GM19395 (cell line): ENCODE data around the gene ITGA3.
"Not testable (repeated sequence)": the region's sequence is repeated elsewhere in the genome, so short reads cannot be mapped to it uniquely, and the experiment has no call there.

ENCODE experiments used
- ATAC-seq: cut with Tn5 transposase; IDR thresholded peaks from one replicate; pipeline ENCODE4 v1.9.1; 2021; ENCODE audit warnings: mild to moderate bottlenecking, moderate library complexity; ENCODE audit not compliant: unreplicated experiment

Gene ITGA3

DNA sequence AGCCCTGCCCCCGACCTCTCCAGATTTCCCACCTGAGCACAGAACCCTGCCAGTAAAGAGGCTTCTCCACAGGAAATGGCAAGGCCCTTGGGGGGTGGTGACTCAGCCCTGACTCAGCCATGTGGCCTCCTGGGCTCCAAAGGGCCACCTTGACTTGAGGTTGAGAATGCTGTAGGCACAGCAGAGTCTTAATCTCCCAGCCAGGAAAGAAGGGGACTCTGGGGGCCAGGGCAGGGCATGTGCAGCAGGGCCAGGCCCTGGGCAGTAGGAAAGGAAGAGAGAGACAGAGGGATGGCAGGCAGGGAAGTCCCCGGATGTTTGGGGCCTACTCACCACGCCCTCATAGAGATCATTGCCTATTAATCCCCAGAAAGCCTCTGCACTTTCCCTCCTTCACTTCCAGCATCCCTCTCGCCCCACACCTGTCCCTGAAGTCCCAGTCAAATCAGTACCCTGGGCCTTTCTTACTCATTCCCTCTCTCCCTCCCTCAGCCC, 4.8 kb upstream of the ITGA3 start:
- ATAC-seq, result no peak

DNA sequence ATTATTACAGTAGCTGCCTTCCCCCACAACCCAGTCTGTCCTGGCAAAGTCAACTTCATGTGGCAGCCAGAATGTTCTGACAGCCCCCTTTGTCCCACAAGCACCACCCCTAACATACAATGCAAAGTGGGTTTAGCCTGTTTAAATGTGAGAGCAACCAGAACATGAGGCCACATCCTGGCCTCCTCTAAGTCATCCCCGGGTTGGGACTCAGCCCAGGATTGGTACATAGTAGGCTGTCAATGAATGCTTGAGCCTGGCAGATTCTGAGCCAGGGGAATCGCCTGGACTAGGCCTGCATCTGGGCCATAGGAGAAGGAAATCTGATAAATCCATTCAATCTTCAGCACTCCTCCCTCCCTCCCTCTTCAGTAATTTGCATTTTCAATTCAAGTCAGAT, 4.3 kb upstream of the ITGA3 start:
- ATAC-seq, result no peak

DNA sequence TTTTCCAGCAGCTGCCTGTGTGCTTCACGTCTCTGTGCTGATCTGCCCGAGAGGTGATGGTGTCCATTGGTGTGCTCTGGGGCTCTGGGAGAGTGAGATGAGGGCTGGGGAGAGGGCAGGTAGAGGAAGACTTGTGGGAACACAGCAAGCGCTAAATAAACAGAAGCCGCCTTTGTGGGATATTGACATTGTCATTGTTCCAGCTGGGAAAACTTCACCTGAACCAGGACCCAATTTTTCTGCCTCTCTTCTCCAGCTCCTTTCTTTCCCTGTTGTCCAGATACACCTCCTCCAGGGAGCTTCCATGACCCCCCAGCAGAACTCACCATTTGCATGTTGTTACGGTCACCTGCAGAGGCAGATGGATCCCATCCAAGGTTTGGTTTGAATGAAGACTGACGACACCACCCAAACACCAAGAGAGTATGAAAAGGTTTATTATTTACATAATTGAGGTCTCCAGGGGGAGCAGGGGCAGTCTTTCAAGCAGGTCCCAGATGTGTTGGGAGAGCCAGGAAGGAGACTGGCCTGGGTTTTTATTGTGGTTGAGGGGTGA, 3.6 kb upstream of the ITGA3 start:
- ATAC-seq, result no peak

DNA sequence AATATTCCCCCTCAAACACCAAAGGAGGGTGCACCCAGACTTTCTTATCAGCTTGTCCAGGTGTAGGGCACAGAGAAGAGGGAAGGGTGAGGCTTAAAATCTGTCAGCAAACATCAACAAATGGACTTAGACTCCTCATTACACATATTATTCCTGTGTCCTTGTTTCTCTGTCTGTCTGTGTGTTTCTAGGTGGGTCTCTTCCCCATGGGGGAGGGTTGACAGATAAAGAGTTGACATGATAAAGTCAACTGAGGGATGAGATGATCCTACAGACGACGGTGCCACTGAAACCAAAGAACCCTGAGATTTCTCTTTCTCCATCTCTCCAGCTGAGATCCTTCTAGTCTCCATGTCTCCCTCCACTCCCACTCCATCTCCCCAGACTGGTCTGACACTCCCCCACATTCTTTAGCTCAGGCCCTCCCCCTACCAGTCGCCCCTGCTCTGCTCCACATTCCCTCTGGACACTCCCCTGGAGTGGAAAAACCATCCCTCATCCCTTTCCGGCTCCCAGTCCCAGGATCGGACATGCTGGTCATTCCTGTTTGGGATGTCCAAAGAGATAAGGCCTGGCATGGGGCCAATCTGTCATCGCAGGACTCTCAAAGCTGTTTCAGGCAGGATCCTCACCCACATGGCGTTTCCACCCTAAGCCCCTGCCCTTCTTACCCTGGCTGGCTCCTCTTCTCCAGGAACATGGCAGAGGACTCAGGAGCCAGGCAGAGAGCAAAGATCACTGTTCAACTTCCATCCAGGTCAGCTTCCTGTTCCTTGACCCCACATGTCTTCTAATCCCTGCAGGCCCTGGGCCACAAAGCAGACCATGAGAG, 2.9 kb upstream of the ITGA3 start:
- ATAC-seq, result no peak

DNA sequence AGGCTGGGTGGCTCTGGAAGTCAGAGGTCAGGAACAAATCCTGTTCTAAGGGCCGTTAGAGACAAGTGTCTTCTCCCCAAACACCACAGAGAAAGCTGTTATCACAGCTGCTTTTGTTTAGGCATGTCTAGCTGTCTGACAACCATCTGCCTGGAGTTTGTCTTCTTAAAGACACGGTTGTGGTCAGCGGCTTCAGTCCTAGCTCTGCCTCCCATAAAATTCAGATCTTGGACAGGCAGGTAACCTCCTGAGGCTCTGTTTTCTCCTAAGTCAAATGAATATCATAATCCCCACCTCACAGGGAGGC, 2.3 kb upstream of the ITGA3 start:
- no peak for ATAC-seq

DNA sequence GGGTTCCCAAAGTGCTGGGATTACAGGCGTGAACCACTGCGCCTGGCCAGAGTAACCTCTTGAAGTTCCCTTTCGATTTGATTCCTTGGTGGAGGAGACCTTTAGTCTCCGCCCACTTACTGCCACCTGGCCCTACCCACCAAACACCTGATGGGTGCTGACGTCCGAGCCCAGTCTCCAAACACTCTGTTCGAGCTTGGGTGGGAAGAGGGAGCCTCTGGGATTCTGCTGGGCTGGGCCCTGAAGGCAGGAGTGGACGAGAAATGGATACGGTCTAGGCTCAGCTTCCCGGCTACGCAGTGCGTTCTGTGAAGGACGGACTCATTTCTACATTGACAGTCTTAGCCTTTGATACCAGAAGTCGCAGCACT, 870 bp upstream of the ITGA3 start:
- ATAC-seq, result no peak

DNA sequence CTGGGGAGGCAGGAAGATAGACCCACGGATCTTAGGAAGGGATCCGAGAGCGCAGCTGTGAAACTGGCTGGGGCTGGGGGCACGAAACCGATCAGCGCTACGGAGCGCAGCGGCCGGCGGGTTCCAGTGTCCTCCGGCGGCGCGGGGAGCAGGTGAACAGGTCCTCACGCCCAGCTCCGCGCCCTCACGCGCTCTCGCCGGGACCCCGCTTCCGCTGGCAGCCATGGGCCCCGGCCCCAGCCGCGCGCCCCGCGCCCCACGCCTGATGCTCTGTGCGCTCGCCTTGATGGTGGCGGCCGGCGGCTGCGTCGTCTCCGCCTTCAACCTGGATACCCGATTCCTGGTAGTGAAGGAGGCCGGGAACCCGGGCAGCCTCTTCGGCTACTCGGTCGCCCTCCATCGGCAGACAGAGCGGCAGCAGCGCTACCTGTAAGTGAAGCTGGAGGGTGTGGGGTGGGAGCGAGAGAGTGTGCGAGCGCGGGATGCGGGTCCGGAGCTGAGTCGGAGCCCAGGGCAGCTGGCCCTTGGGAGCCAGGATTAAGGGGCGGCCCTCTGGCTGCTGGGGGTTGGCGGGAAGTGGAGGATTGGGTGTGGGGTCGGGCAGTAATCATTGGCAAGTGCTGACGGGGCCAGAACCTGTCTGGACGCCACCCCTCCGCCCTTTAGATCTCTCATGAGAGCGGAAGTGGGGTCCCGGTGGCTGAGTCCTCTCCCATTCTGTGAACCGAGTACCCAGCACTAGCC, 479 bp downstream of the ITGA3 start:
- ATAC-seq, result no peak

DNA sequence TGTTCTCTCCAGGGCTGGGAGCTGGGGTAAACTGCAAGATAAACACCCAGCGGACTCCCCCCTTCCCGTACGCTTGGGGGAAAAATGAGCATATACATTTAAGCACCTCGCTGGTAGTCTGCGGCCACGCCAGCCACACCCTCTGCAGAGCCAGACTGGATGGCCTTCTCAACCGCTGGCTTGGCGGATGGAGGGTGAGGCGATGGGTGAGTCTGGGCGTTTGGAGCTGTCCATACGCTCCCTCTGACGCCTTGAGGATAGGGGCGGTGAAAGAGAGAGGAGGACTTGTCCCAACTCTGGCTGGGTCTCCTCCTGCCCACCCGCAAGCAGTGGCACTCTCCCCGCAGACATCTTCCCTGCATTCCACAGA, 1.0 kb downstream of the ITGA3 start:
- ATAC-seq, result no peak

DNA sequence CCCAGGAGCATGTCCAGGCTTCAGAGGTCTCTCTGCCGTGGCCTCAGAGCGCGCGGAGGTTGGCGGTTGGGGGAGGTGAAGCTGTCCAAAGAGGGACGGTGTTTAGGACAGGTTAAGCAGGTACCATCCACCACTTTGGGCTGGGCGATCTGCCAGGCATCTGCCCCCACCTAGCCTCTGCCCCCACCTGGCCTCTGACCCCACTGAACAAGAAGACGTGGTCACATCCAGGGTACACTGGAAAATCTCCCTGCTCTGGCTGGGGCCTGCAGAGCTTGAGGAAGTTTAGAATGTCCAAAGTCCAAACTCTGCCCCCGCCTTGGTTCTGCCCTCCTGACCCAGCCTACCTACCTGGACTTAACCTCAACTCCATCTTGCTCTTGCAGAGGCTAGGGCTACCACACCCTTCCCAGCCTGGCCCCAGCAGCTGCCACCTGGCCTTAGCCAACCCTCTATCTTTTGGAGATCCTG, 1.6 kb downstream of the ITGA3 start:
- ATAC-seq, result no peak

DNA sequence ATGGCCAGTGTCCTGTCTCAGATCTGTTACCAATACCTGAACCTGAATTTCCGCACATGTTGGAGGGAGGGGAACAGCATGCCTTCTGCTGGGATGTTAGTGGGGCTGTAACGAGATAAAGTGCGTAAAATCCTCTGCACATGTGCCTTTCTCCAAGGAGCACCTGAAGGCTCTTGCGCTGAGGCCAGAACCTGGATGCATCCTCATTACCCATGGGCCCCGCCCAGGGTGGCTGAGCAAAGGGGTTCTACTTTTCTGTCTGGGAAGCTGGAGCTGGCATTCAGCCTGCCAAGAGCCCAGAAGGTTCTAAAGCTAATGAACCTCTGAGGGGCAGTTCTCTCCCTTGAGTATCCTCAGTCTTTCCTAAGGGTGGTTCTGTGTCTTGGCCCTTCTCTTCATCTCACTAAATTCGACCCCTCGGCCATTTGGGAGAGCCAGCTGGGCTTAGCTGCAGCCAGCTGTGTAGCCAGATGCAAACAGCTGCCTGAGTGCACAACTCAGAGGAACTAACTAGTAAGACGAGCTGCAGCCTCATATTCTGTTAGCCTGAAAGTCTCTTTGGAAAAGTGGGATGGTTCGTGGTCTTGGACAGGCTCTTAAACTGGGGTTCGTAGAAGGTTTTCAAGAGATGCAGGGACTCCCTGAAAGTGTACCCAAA, 2.5 kb downstream of the ITGA3 start:
- ATAC-seq, result no peak

DNA sequence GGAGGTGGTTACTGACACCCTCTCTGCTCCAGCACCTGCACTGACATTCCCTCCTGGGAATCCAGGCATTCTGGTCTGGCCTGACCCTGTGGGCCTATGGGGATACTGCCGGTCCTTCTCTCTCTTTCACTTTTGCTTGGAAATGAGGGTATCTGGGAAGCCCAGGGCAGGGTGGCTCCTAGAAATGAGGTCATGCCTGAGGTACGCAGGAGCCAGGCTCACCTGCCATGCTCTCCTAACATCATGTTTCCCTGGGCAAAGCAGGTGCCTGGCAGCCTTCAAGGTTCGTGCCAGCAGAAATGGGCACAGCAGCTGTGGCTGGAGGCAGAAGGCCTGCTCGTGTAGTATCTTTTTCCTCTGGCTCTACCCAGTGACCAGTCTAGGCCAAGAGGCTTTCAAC, 3.3 kb downstream of the ITGA3 start:
- ATAC-seq, result no peak

DNA sequence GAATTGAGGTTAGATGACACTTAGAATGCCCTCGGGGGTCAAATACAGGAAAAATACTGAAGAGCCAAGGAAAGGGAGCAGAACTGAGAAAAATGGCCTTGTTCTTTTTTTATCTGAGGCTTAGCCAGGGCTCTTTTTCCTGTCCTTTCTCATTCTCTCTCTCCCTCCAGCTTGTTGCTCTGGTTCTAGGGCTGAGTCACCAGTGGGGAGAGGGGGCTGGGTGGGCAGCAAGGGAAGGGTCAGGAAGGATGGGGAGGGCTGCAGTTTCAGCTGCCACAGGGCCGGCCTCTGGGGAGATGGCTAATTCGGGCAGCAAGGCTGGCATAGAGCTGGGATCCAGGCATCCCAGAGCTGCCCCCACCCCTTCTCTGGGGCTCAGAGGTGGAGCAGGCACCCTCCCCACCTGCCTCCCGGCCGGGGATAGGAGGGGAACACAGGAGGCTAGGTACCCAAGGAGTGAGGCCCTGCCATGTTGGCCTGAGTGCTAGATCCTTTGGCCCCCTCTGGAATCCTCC, 3.9 kb downstream of the ITGA3 start:
- no peak for ATAC-seq

DNA sequence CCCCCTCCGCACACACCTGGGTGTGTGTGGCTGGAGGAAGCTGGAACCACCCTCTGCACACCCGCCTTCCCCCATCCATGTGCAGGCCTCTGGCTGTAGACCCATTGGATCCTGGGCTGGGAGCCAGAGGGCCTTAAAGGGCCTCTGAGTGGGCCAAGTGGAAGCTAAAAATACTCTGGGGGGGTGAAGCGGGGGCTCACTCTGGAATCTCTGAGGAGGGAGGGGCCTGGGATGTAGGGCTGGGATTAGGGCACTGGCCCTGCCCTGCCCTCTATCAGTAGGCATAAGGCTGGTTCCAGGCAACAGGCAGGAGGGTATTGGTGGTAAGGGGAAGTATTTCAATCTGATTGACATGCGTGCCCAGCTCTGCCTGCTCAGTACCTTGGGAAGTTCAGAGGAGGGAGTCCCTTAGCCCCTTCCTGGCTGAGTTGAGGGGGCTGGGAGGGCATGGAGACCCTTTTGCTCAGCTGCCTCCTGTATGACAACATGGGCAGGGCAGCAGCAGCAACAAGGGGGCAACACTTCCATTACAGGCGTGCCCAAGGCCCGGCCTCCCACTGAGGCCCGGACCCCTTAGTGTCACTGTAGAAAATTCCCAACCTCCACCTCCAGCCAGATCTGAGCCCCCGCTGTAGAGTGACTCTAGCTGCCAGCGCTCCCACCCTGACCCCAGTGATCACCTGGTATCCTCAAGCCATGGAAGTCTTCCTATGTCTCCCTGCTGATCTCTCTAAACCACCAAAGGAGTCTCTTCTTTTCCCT, 5.2 kb downstream of the ITGA3 start:
- ATAC-seq, result no peak

DNA sequence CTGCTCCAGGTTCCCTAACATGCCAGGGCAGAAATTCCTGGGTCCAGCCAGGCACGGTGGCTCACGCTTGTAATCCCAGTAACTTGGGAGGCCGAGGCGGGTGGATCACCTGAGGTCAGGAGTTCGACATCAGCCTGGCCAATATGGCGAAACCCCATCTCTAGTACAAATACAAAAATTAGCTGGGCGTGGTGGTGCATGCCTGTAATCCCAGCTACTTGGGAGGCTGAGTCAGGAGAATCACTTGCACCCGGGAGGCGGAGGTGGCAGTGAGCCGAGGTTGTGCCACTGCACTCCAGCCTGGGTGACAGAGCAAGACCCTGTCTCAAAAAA, 5.8 kb downstream of the ITGA3 start:
- ATAC-seq, result not testable (repeated sequence)

DNA sequence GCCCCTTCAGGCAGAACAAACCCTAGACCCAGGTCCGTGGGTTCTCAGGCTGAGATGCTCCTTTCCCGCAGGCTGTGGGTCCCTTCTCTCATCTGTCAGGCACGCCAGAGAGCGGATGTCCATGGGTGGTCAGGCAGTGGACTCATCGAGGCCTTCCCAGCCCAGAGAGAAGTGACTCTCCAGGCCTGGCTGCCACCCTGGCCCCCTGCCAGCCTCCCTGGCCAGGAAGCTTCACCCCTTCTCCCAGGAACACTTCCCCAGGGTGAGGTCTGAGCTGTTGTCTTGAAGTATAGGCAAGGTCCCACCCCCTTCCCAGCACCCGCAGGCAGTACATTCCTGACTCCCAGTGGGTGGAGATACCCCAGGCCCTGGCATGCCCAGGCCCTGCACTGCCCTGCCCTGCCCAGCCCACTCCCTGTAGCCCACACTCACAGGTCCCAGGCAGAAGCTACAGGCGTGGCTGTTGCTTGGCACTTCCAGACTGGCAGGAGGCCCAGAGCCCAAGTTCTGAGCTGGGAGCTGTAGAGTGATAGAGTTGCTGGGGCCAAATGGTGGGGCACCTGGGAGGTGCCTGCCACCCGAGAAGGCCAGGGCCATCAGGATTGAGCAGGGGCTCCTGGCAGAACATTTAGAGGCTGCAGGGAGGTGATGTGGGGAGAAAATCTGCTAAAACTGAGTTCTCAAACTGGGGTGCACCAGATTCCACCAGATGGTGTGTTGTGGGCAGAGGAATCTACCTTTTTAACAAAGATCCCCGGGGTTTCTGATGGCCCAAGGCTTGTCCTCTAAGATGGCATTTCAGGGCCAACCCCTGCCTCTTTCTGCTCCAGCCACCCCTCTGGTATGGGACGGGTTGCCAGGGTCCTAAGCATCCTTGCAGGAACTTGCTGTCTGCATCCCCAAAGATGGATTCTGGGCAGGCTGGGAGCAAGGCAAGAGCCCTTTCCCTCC, 6.7 kb downstream of the ITGA3 start:
- ATAC-seq, result no peak

DNA sequence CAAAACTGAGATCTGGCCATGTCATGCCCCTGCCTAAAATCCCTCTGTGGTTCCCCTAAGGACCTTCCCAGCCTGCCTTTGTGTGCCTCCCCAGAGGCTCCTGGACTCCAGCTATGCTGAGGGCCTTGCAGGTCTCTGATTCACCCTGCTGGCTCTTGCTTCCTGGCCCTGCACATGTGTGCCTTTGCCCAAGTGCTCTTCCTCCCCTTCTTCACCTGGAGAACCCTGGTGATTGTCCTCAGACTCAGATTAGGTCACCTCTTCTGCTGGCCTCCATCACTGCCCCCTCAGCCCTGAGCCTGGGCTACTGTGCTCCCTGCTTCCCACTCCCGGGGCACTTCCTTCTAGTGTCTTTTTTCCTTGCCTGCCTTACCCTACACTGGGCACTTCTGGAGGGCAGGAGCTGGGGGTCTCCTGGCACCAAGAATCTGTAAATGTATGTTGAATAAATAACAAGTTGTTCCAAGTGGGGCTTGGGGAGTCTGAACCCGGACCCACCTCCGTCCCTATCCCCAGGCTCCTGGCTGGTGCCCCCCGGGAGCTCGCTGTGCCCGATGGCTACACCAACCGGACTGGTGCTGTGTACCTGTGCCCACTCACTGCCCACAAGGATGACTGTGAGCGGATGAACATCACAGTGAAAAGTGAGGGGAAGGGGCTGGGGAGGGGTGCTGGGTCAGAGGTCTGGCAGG, 7.8 kb downstream of the ITGA3 start:
- ATAC-seq, result no peak

DNA sequence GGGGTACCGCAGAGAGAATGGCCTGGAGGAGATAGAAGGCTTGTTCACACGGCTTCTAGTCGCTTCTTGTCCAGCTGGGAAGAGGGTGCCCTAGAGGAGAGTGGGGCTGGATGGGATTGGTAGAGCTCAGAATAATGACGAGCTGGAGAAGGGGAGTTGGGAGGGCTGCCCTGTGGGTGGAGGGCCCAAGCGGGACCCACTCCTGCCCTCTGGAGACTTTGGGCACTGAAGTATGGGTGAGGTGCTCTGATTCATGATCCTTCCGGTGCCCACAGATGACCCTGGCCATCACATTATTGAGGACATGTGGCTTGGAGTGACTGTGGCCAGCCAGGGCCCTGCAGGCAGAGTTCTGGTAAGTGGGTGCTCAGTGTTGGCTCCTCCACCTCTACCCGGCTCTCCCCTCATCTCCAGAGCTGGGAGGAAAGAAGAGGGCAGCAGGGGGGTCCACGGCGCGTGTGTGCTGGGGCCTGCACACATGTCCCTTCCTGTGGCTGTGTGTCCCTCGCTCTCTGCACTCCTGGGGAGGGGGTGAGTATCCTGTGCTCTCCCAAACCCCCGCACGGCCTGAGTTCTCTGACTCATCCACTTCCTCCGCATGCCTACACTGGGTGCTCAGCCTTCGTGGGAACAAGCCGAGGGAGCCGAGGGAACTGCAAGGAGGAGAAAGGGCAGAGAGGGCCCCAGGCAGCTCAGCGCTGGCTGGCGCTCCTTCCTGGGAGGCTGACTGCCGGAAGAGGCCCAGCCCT, 8.5 kb downstream of the ITGA3 start:
- ATAC-seq, result no peak

DNA sequence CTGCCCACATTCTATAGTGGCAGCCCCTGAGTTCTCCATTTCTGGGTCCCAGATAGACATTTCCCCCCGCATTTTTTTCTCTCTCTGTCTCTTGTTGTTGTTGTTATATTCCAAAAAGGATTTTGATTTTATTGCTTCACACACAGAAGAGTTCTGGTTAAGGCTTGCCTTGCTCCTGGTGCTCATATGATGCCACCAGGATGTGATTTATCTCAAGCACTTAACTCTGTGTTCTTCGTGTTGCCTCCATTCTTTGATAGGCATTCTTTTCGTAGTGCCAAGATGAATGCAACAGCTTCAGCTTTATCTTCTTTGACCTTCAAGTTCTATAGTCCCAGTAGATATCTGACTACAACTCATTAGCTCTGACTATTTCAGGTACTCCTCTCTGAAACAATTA, 9.1 kb downstream of the ITGA3 start:
- ATAC-seq, result no peak
